GM18507 (cell line): ENCODE results near the gene ZBTB7C.
"Not testable (repeated sequence)": the region's sequence is repeated elsewhere in the genome, so short reads cannot be mapped to it uniquely, and the experiment has no call there.

Experiments
- DNase-seq: peaks from one replicate; pipeline ENCODE4 v3.0.0; 2011; ENCODE audit warnings: low read depth; ENCODE audit not compliant: insufficient read length; ENCODE audit errors: extremely low spot score
- FAIRE-seq: peaks from 2 replicates; lab custom pipeline; 2011; peaks lifted over from hg19 to GRCh38; lab: Jason Lieb, UNC

The ZBTB7C gene

DNA sequence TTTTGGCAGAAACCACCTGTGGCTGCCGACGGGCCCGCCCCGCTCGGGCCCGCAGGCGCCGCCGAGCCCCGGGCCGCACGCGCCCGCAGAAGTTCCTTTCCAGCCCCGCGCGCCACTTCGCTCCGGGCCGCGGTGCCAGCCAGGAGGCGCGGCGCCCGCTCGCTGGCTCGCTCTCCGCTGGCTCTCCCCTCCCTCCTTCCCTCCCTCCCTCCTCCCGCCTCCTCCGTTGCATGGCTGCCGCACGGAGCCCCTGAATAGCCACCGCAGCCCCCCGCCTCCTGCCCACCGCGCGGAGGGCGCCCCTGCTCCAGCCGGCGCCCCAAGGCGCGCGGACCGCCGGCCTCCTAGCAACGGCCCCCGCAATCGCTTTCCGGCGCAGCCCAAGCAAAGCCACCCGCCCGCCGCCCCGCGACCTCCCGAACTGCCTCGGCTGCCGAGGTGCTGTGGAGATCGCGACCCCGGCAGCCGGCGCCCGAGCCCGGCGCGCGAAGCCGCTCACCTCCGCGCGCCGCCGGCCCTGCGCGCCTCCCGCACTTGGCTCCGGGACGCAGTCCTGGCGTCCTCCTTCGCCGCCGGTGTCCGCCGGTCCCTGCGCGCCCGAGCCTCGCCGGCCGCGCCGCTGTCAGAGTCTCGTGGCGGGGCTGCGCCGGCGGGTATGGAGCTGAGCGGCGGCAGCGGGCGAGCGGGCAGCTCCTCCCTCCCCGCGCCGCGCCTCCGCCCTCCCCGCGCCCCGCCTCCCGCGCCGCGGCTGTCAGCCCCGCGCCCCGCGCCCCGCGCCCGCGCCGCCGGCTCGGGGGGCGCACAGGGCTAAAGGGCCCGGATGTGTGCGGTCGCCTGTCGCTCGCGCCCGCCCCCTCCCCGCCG lies at the start of gene ZBTB7C:
ZBTB7C (minus strand) TSS at position 657 of the 864 bp plus-strand sequence.
- FAIRE-seq: no peak
- no peak for DNase-seq

DNA sequence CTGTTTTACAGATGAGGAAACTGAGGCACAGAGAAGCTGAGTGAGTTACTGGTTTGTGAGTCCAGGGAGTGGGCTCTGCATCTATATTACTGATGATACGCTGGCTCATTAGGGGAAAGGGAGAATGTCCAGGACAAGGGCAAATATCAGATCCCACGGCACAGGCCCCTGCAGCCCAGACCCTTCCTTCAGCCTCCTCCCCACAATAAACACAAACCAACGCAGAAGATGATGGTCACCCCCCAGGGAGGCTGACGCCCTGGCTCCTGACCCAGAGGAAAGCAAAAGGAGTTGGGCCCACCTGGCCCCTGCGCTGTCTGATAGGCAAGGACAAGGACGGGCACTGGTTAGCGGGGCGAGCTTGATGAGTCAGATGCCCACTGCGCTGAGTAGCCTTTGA lies 47.7 kb upstream of the ZBTB7C start:
- DNase-seq: no peak
- FAIRE-seq: no peak

DNA sequence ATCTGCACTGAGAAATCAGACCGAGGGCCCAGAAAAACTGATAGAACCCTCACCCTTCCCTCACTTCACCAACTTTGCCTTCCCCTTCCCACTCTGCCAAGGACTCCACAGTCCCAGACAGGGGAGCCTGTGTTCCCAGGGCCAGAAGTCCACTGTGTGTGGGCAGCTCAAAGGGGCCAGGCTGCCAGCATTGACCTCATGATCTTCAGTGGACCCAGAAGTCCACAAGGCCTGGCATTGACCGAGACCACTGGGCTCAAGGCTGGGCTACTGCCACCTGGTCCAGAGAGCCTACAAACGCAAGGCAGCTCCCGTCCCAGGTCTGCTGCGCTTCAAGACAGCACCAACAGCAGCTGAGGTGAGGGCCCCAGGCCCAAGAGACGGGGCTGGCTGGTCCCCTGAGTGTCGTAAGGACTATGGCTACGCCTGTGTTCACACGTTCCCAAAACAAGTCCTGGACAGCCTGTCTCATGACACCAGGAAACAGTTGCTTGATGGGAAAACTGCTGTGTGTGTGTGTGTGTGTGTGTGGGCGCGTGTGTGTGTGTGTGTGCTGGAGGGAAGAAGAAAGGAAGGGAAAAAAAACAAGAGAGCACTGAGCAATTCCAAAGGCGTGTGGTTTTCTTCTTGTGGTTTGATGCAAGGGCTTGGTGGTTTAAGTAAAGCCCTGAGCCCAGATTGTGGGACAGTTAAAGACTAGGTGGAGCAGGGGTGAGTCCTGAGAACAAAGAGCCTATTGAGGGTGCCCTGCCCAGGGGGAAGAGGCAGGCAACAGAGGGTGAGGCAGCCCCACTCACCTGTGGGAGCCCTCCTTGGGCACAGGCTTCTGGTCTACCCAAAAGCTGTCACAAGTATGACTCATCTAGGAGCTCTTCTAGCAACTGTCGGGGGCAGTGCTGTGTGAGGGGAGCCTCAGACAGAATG lies 46.6 kb upstream of the ZBTB7C start:
- DNase-seq (no peak), FAIRE-seq (no peak)

DNA sequence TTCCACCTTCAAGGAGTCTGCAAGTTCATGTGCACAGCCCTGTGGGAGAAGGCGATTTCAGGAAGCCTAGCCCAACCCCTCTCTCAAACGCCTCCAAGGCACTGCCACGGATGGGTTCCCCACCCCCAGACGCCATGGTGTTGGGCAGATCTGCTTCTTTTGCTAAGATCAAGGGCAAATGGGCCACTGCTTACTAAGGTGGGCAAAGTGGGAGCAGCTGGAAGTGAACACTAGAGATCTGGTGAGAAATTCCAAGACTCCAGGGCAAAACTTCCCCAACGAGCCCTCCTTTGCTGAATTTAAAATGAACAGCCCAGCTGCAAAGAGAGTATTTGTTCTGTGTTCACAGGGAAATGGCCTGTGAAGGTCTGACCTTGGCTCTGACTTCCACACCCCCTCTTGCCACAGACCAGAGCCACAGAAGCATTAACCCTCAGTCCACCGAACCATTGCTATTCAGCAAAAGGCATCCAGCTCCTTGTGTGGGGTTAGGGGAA lies 45.1 kb upstream of the ZBTB7C start:
- no peak for DNase-seq
- no peak for FAIRE-seq

DNA sequence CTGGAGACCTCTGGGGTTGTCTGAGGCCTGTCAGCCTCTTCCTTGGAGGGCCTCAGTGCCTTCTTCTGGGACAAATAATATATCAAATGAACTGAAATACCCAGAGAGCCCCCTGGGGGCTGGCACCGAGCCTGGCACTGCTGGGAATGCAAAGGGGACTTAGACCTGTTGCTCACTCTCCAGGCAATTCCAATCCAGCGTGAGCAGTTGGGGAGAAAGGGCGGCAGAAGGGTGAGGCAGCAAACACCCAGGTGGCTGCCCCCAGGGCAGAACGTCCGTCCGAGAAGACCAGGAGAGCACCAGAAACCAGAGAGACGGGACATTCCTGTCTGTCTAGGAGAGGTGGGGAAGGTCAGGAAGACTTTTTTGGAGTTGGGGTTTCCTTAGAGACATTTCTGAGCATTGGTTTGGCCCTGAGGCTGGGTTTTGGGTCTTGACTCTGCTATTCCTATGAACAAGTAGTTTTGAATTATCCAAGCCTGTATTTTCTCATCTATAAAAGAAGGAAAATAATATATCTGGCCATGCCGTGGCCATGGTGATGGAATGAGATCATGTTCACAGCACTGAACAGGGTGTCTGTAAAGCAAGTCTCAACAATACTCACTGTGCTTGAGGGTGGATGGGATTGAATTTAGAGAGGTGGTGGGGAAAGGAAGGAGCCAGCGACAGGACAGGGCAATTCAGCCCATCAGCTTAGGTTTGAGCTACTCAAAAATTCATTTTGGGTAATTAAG lies 44.3 kb upstream of the ZBTB7C start:
- FAIRE-seq: no peak
- DNase-seq: no peak

DNA sequence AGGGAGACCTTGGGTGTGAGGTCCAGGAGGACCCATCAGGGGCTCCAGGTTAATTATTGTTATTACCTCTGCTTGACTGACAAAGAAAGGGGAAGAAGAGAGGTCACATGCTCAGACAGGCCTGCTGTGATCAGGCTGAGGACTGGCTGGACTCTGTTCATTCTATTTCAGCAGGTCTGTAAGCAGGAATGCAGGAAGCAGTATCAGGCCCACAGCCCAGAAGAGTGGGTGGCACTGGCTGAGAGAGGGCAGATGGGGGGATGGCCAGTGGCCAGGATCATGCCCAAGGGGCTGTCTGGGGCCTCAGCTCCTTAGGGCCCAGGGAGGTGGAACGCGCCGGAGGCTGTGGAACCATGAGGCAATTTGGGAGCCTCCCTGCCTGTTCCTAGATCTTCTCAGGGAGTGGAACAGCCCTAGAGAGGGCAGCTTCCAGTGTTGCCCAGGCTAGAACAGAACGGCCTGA lies 43.7 kb upstream of the ZBTB7C start:
- FAIRE-seq: no peak
- no peak for DNase-seq

DNA sequence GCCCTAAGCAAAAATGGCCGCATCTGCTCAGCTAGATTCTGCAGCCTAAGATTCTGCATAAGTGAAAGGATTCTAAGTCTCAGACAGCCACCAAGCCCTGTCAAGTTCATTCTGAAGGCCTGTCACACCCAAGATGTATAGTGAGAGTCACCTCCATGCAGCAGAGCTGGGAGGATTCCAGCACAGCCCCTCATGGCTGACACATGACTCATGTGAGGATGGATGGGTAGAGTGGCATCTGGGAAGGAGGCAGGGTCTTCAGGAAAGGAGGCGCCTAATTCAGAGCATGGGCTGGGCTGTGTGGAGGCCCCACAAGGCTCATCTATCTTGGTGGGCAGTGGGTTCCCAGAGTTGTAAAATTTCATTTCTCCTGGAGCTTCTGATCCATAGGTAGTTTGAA lies 41.5 kb upstream of the ZBTB7C start:
- FAIRE-seq (no peak), DNase-seq (no peak)

DNA sequence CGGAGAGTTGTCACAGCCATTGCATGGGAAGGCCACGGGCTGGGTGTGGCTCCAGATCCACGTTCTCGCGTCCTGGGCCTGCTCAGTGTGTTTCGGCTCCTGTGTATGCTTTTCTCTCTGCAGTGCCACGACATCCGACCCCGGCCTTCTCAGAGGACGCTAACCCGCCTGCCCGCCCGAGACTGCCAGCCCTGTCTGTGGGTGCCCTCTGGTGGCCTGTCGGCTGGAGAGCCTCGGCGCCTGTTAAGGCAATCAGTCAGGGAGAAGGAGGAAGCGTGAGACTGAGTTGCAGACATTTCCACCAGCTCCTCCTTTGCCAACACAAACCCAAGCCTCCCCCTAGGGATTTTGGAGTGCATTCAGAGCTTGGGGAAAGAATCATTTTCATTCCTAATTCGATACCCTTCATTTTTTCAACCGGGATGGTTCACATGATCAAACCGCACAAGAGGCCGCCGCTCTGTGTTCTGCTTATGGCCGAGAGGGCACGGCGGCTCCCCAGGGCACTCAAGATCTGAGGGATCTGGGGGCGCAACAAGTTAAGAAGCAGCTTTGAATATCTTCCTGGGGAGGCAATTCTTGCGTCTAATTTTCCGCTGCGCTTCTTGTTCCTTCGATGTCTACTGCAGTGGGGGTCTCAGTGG lies 37.5 kb upstream of the ZBTB7C start:
- peak; percentile 87 for FAIRE-seq
- peak; percentile 44 for DNase-seq

DNA sequence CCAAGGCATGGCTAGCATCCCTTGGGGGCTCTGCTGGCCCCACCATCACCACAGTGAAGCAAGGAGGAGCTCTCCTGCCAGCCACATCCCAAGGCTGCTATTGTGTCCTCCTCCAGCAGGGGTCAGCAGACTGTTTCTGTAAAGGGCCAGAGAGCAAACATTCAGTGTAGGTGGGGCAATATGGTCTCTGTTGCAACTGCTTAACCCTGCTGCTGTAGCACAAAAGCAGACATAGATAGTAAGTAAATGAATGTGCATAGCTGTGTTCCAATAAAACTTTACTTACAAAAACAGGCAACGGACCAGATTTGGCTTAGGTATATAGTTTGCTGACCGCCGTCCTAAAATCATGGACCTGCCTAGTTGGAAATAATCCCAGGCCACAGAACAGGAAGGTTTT lies 36.4 kb upstream of the ZBTB7C start:
- FAIRE-seq: peak; percentile 92
- DNase-seq: peak; percentile 35

DNA sequence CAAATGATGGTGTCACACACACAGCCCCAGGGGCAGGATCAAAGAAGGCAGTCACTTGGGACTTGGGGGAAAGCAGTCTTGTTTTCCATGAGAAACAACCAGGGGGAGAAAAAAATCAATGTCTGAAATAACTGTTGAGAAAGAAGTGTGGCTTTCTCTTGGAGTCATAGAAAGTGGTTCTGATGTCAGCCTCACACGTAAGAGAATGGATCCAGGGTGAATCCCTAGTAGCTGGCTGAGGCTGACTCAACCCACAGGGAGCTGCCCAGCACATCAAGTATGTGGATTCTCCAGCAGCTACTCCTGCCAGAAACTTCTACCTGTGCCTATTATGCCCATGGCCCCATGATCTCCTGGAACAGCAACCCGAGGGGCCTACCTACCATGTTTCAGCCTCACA lies 33.6 kb upstream of the ZBTB7C start:
- no peak for DNase-seq
- FAIRE-seq: no peak

DNA sequence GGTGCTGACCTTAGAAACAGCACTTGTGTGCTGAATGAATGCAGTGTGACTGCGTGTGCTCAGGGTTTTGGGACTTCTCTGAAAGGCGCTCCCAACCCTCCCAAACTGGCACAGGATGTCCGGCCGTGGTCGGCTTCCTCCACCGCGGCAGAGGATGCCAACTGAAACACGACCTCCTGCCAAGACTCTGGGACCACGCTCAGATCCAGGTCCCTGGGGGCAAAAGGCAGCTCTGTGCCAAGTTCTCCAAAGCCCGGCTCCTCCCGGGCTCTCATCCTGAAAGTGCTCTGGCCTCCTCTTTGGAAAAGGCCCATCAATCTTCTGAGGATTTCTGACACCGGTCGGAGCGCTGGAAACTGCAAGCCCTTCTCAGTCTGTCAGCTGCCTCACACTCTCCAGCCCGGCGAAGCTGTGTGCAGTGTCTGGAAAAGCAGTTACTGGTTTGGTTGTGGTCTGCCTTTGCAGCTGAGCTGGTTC lies 32.3 kb upstream of the ZBTB7C start:
- DNase-seq: no peak
- FAIRE-seq: no peak

DNA sequence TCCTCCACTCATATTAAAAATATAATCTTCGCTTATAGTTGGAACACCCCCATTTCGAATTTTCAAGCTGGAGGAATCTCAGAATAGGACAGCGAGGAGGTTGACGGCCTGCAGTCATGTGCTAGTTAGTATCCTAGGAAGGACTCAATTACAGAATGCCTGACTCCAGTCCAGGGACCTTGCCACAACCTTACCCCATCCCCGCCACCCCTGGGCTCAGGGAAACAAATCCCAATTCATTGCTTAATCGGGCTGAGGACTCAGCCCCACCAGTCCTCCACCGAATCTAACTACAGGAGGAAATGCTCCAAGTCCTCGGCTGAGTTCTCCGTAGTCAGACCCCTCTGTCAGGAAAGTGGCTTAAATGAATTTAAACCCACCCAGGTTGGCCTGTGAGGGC lies 31.7 kb upstream of the ZBTB7C start:
- DNase-seq (no peak), FAIRE-seq (no peak)

DNA sequence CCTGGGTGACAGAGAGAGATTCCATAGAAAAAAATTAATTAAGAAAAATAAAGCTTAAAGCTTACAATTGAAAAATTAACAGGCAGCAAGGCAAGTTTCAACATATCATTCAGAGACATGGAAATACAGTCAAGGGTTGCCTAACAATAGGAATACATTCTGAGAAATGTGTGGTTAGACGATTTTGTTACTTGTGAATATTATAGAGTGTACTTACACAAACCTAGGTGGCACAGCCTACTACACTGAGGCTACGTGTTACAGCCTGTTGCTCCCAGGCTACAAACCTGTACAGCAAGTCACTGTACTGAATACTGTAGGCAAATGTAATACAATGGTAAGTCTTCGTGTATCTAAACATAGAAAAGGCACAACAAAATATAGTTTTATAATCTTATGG lies 27.7 kb upstream of the ZBTB7C start:
- FAIRE-seq: no peak
- DNase-seq: no peak

DNA sequence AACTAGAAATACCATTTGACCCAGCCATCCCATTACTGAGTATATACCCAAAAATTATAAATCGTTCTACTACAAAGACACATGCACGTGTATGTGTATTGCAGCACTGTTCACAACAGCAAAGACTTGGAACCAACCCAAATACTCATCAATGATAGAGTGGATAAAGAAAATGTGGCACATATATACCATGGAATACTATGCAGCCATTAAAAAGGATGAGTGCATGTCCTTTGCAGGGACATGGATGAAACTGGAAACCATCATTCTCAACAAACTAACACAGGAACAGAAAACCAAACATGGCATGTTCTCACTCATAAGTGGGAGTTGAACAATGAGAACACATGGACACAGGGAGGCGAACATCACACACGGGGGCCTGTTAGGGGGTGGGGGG lies 25.2 kb upstream of the ZBTB7C start:
- not testable (repeated sequence) for FAIRE-seq, DNase-seq

DNA sequence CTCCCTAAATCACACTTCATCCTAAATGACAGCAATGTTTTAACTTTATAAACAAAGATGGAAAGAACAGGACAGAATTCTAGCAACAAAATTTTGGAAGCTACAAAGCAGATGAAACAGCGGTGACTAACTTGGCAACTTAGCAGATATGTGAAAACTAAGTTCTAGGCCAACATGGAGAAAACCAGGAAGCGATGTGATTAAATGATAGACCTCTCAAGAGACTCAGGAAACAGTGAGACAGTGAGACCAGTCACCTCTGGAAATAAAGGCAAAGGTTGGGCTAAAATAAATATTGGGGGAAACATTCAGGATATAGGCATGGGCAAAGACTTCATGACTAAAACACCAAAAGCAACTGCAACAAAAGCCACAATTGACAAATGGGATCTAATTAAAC lies 24.4 kb upstream of the ZBTB7C start:
- no peak for FAIRE-seq

DNA sequence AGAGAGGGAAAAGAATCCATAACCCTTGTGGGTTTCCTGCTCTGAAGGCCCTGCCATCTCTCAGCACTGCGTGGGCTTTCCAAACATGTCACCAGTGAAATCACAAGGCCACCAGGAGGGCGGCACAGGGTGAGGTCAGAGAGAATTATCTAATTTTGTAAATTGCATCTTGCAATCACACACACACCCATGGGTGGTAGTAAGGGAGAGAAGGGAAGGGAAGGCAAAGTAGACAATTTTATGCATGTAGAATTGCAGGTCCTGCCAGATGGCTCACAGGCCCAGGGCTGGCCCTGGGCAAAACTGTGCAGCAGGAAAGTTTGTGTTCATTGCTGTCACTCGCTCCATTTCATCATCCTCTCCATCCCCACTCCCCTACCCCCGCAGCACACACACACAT lies 21.0 kb upstream of the ZBTB7C start:
- no peak for FAIRE-seq
- DNase-seq: no peak

More for the DNA sequence above, 24.4 kb upstream of the ZBTB7C start:
- DNase-seq: no peak

DNA sequence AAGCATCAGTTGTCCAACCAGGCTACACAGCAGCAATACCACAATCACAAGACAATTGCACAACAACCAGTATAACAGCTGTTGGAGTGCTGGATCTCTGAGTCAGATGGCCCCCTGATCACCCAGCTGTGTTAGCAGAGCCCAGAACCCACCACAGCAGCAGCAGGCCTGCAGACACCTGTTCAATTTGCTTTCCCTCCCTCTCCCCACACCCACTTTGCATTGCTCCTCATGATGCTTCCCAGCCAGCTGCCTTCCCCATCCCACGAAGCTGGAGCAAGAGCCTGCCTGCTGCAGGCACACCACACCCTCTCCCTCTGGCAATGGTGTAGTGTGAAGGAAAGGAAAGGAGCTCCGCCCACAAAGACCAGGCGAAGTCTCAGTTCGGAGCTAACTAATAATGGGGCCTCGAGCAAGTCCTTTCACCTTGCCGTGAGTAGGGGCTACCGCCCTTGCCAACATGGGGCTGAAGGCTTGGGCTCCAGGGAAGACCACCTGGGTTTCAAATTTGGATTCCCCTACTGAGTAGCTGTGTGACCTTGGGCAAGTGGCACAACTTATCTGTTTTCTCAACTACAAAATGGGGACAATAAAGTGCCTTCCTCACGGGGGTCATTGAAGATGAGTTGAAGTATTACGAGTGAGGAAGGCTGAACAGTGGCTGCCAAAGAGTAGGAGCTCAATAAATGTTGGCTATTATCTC lies 19.4 kb upstream of the ZBTB7C start:
- FAIRE-seq: no peak

DNA sequence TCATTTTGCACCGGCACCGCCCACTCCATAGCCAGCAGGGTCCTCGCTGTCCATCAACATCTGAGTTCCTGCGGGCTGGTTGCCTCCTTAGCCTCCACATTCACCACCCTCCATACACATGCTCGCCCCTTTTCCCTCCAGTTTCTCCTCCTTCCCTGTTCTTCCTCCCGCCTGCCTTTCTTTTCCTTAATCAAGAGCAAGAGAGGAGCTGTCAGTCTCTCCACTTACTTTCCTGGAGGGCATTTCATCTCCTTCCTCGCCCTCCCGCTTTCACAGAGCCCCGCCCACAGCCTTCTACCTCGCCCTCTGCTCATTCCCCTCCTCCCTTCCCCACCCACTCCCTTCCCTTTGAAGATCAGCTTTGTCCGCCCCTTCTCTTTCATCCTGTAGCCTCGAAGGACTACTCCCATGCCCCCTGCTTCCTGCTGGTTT lies 13.8 kb upstream of the ZBTB7C start:
- FAIRE-seq (no peak), DNase-seq (no peak)

More for the DNA sequence above, 19.4 kb upstream of the ZBTB7C start:
- no peak for DNase-seq
